ENCODE results near the gene SPHK1. TPM values are rescaled to one million over a fixed set of nuclear protein-coding genes. Genes with fewer than 3 reads are reported as not detected.

Gene SPHK1
- total and polyA plus RNA-seq, 5 donors, result 3.5 to 13.6 (median 3.8) TPM

DNA sequence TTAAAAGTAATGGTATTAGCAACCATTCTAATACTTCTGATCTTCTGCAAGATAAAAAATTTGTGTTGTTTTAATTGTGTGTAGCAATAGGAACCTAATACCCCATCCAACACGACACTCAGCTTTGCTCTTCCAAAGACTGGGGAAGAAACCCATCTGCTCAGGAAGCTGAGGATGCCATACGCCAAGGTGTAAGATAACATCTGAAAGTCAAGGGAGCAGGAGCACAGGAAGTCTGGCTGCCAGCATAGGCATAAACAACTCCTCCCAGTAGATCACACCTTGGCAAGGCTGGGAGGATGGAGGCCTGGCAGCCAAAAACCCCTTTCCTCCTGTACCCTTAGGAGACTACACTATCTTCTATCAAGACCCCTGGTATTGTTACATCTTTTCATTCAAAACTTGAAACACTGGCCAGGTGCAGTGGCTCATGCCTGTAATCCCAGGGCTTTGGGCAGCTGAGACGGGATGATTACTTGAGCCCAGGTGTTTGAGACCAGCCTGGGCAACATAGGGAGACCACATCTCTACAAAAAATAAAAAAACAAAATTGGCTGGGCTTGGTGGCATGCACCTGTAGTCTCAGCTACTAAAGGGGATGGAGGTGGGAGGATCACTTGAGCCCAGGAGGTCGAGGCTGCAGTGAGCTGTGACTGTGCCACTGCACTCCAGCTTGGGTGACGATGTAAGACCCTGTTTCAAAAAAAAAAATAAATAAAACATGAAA, 5.7 kb upstream of the SPHK1 start:
- Histone ChIP-seq H3K4me3 (ENCODE audit: low read length) (no peak overlapping the region), H3K27me3 (ENCODE audit: control insufficient read depth, insufficient read depth) (no peaks in the 10 kb centered on the region), H3K9me3 (ENCODE audit: control insufficient read depth, low read length) (no peaks in the 10 kb centered on the region), H3K27ac (ENCODE audit: low read length) (no peak overlapping the region), H3K4me1 (ENCODE audit: control insufficient read depth, insufficient read depth, low read length) (peaks cover 6% of the 10 kb centered on the region)
- no peak for ATAC-seq
- 88% methylated on average over 5 of the region's 5 CpGs for WGBS
- peak in 2 of 3 donors; percentile 2 to 15 for DNase-seq
- intact Hi-C loops (cut with DNase I), result no loop called here

GRCh38 chr17:76379275-76379641, 5.2 kb upstream of the SPHK1 start:
- 94% methylated on average over 11 of the region's 11 CpGs for WGBS
- DNase-seq (peak in 1 of 3 donors; percentile 16), ATAC-seq (no peak)
- Histone ChIP-seq H3K4me1 (ENCODE audit: control insufficient read depth, insufficient read depth, low read length) (peaks cover 6% of the 10 kb centered on the region), H3K4me3 (ENCODE audit: low read length) (no peak overlapping the region), H3K9me3 (ENCODE audit: control insufficient read depth, low read length) (no peaks in the 10 kb centered on the region), H3K27ac (ENCODE audit: low read length) (no peak overlapping the region), H3K27me3 (ENCODE audit: control insufficient read depth, insufficient read depth) (no peaks in the 10 kb centered on the region)
- intact Hi-C loops (cut with DNase I), result no loop called here

- intact Hi-C loops (cut with DNase I), result no loop called here
- Histone ChIP-seq H3K27me3 (ENCODE audit: control insufficient read depth, insufficient read depth) (no peaks in the 10 kb centered on the region), H3K4me1 (ENCODE audit: control insufficient read depth, insufficient read depth, low read length) (peaks cover 6% of the 10 kb centered on the region), H3K27ac (ENCODE audit: low read length) (no peak overlapping the region), H3K4me3 (ENCODE audit: low read length) (no peak overlapping the region), H3K9me3 (ENCODE audit: control insufficient read depth, low read length) (no peaks in the 10 kb centered on the region)
- ATAC-seq (no peak), DNase-seq (peak in 1 of 3 donors; percentile 10)
- 90% methylated on average over 21 of the region's 21 CpGs for WGBS
These were observed 4.6 kb upstream of the SPHK1 start for GRCh38 chr17:76379646-76380376.

DNA sequence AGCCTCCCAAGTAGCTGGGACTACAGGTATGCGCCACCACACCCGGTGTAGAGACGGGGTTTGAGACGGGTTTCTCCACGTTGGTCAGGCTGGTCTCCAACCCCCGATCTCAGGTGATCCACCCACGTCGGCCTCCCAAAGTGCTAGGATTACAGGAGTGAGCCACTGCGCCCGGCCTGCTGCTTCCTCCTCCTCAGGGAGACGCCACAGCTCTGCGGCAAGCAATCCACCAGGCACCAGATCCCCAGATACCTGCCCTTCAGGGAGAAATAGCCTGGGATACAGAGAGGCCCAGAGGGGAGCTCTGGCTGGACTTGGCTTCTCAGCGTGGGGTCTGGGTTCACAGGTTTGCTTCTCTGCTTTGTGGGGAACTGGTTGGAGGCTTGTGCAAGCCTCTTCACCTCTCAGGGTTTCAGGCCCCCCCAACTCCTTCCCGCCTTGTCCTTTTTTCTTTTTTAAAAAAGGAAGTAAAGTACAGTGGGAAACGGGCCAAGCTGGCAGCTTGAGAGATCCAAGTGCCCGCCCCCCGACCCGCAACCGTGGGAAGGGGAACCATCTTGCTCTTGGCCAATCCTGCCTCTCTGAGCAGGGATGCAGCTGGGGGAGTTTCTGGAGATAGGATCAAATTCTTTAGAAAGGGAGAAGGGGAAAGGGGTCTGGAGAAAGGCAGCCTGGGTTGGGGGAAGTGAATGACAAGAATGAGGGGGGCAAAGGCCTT, 2.6 kb upstream of the SPHK1 start:
- Histone ChIP-seq H3K27ac (ENCODE audit: low read length) (no peak overlapping the region), H3K4me1 (ENCODE audit: control insufficient read depth, insufficient read depth, low read length) (no peaks in the 10 kb centered on the region), H3K27me3 (ENCODE audit: control insufficient read depth, insufficient read depth) (no peaks in the 10 kb centered on the region), H3K9me3 (ENCODE audit: control insufficient read depth, low read length) (no peaks in the 10 kb centered on the region), H3K4me3 (ENCODE audit: low read length) (no peak overlapping the region)
- no peak for ATAC-seq
- intact Hi-C loops (cut with DNase I), result no loop called here
- 69% methylated on average over 19 of the region's 19 CpGs for WGBS
- peak in 2 of 3 donors; percentile 58 to 77 for DNase-seq

GRCh38 chr17:76382351-76382802, 2.0 kb upstream of the SPHK1 start:
- peak overlapping the region; percentile 58 for H3K4me3 ChIP-seq (ENCODE audit: low read length)
- no peaks in the 10 kb centered on the region for H3K27me3 ChIP-seq (ENCODE audit: control insufficient read depth, insufficient read depth)
- WGBS, result 34% methylated on average over 21 of the region's 21 CpGs
- DNase-seq, result peak; percentile 68 to 84 (median 81)
- intact Hi-C loops (cut with DNase I), result no loop called here
- peak in 1 of 2 donors; percentile 1 for ATAC-seq
- no peaks in the 10 kb centered on the region for H3K9me3 ChIP-seq (ENCODE audit: control insufficient read depth, low read length)
- H3K4me1 ChIP-seq (ENCODE audit: control insufficient read depth, insufficient read depth, low read length), result no peaks in the 10 kb centered on the region
- H3K27ac ChIP-seq (ENCODE audit: low read length), result peak overlapping the region; percentile 32

GRCh38 chr17:76382803-76383545, 1.4 kb upstream of the SPHK1 start:
- Histone ChIP-seq H3K9me3 (ENCODE audit: control insufficient read depth, low read length) (no peaks in the 10 kb centered on the region), H3K4me3 (ENCODE audit: low read length) (peak overlapping the region; percentile 58), H3K27me3 (ENCODE audit: control insufficient read depth, insufficient read depth) (no peaks in the 10 kb centered on the region), H3K27ac (ENCODE audit: low read length) (peak overlapping the region; percentile 32), H3K4me1 (ENCODE audit: control insufficient read depth, insufficient read depth, low read length) (no peaks in the 10 kb centered on the region)
- DNase-seq (peak; percentile 64 to 81 (median 78)), ATAC-seq (peak; percentile 20 to 52)
- 1% methylated on average over 80 of the region's 80 CpGs for WGBS
- intact Hi-C loops (cut with DNase I), result no loop called here

DNA sequence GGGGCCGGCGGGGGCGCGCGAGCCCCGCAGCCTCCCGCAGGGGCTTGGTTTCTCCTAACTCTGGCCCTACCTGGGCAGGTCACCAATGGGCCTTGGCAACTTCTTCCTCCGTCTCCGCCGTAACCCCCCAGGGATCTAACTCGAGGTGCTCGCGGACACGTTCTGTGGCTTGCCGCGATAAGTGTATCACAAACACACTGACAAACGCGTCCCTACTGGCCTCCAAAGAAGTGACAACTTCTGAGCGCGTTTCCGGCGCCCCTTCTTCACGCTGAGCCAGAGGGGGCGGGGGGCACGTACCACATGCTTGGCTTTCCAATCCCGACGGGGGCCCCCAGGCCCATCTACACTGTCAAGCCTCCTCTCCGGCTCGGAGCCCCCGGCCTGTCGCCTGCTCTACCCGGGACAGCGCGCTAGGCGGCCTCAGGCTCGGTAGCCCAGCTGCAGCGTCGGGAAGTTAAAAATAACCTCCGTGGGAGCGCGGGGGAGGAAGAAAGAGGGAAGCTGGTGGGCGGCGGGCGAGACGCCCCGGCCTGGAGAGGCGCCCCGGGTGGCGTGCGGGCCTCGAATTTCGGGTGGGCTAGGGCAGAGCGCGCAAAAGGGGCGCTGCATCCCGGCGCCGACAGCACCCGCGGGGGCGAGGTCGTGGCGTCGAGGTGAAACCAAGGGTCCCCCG, 725 bp upstream of the SPHK1 start:
- intact Hi-C loops (cut with DNase I), result no loop called here
- no peaks in the 10 kb centered on the region for H3K27me3 ChIP-seq (ENCODE audit: control insufficient read depth, insufficient read depth)
- under 1% methylated on average over 65 of the region's 65 CpGs for WGBS
- H3K4me3 ChIP-seq (ENCODE audit: low read length), result peak overlapping the region; percentile 58
- DNase-seq, result peak; percentile 64 to 83 (median 81)
- no peaks in the 10 kb centered on the region for H3K4me1 ChIP-seq (ENCODE audit: control insufficient read depth, insufficient read depth, low read length)
- peak overlapping the region; percentile 59 for H3K27ac ChIP-seq (ENCODE audit: low read length)
- ATAC-seq, result peak; percentile 17 to 40
- no peaks in the 10 kb centered on the region for H3K9me3 ChIP-seq (ENCODE audit: control insufficient read depth, low read length)

GRCh38 chr17:76384987-76385891, 830 bp downstream of the SPHK1 start:
- under 1% methylated on average over 74 of the region's 74 CpGs for WGBS

DNA sequence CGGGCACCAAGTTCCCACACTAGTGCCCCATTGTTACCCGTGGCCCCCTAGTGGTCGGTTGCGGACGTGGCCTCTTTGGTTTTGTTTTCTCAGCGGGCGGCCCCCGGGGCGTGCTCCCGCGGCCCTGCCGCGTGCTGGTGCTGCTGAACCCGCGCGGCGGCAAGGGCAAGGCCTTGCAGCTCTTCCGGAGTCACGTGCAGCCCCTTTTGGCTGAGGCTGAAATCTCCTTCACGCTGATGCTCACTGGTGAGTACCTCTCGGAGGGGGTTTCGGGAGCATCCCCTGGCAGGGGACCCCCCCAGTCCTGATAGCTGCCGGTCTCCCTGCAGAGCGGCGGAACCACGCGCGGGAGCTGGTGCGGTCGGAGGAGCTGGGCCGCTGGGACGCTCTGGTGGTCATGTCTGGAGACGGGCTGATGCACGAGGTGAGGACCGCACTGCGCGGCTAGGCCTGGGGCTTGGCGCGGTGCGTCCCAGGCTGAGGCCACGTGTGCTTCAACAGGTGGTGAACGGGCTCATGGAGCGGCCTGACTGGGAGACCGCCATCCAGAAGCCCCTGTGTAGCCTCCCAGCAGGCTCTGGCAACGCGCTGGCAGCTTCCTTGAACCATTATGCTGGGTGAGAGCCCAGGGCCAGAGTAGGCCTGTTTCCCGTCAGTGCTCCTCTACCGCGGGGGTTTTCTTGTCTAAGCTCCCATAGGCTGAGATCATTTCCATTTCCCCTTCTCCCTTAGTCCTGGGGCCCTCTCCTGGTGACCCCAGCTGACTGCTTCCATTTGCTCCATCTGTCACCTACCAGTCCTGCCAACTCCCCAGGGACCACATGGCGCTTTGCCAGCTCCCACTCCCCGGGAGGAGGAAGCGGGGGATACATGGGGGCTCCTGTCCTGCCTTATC, 1.7 kb downstream of the SPHK1 start:
- Histone ChIP-seq H3K9me3 (ENCODE audit: control insufficient read depth, low read length) (no peaks in the 10 kb centered on the region), H3K4me1 (ENCODE audit: control insufficient read depth, insufficient read depth, low read length) (no peaks in the 10 kb centered on the region), H3K27me3 (ENCODE audit: control insufficient read depth, insufficient read depth) (no peaks in the 10 kb centered on the region), H3K4me3 (ENCODE audit: low read length) (peak overlapping the region; percentile 58), H3K27ac (ENCODE audit: low read length) (no peak overlapping the region)
- intact Hi-C loops (cut with DNase I), result no loop called here
- DNase-seq (peak; percentile 82 to 93 (median 92)), ATAC-seq (peak; percentile 36 to 51)
- WGBS, result 27% methylated on average over 52 of the region's 52 CpGs

More at GRCh38 chr17:76384987-76385891, 830 bp downstream of the SPHK1 start:
- intact Hi-C loops (cut with DNase I), result no loop called here
- peak in 2 of 3 donors; percentile 74 to 75 for DNase-seq
- Histone ChIP-seq H3K9me3 (ENCODE audit: control insufficient read depth, low read length) (no peaks in the 10 kb centered on the region), H3K27ac (ENCODE audit: low read length) (no peak overlapping the region), H3K27me3 (ENCODE audit: control insufficient read depth, insufficient read depth) (no peaks in the 10 kb centered on the region), H3K4me3 (ENCODE audit: low read length) (peak overlapping the region; percentile 58), H3K4me1 (ENCODE audit: control insufficient read depth, insufficient read depth, low read length) (no peaks in the 10 kb centered on the region)
- ATAC-seq, result peak in 1 of 2 donors; percentile 18
